K562 (cell line): Measurements from ENCODE around the gene JAKMIP1. TPM values are rescaled to one million over a fixed set of nuclear protein-coding genes. Genes with fewer than 3 reads are reported as not detected.

ENCODE experiments used
- ATAC-seq: fragments of 200-7000 bp; cut with Tn5 transposase; 3 replicates; pipeline ENCODE4 v1.9.1; 2020; ENCODE audit warnings: moderate library complexity
- BruUV-seq: library from RNA; stranded (reverse); fragments of 400-500 nt; replicated peaks from 2 replicates; lab custom pipeline; 2021; lab: Mats Ljungman, UMichigan
- CTCF ChIA-PET: fragments of 300-600 bp; formaldehyde crosslinking; extraction: SDS; loops from one replicate; lab custom pipeline; 2021; ENCODE audit warnings: low intra/inter-chr PET ratio; lab: Yijun Ruan, JAX
- POLR2A ChIA-PET: fragments of 300-600, 350-650 bp; sonication (Branson Sonifier 250); formaldehyde crosslinking; extraction: SDS; loops from one replicate; lab custom pipeline; 2021; ENCODE audit warnings: antibody characterized with exemption, inconsistent platforms; lab: Yijun Ruan, JAX
- DNase-seq, 4 experiments: peaks; one replicate each; pipeline versions ENCODE4 v3.0.0 to v3.0.0-alpha.2; 2011 to 2018; ENCODE audit warnings: low spot score in 3 of 4, mixed read lengths in 3 of 4; ENCODE audit errors: extremely low read depth in 1 of 4
- FAIRE-seq: peaks from 2 replicates; lab custom pipeline; 2011; peaks lifted over from hg19 to GRCh38; lab: Jason Lieb, UNC
- H2AFZ ChIP-seq: 2 replicates; pipeline ENCODE4 v1.6.0; 2011; ENCODE audit warnings: low read depth, low read length, control low read depth, inconsistent platforms
- H3K27ac ChIP-seq: fragments of 200-600 bp; 3 replicates; pipeline ENCODE4 v1.8.0; 2011; ENCODE audit warnings: low read depth, mild to moderate bottlenecking, control low read depth, inconsistent platforms, low read length, moderate library complexity, mixed read lengths; ENCODE audit errors: extremely low read depth
- H3K27me3 ChIP-seq, 2 experiments: fragments of 300-600 bp in 1 of 2; 2 replicates in 1 of 2; 3 replicates in 1 of 2; pipeline versions ENCODE4 v1.6.0 to v1.8.0; 2011; ENCODE audit warnings: inconsistent platforms in 2 of 2, low read length in 2 of 2, mild to moderate bottlenecking in 1 of 2, mixed read lengths in 1 of 2, moderate library complexity in 1 of 2; ENCODE audit not compliant: control insufficient read depth in 2 of 2, insufficient read depth in 2 of 2
- H3K36me3 ChIP-seq: fragments of 300-600 bp; 3 replicates; pipeline ENCODE4 v1.8.0; 2011; ENCODE audit warnings: mild to moderate bottlenecking, low read length, inconsistent platforms; ENCODE audit not compliant: control insufficient read depth, insufficient read depth
- H3K4me1 ChIP-seq, 2 experiments: fragments of 200-600 bp in 1 of 2; replicated peaks in 1 of 2; 2 replicates in 1 of 2; 3 replicates in 1 of 2; pipeline versions ENCODE4 v1.5.1 to v1.8.0; 2011; ENCODE audit warnings: inconsistent platforms in 2 of 2, low read length in 2 of 2, mild to moderate bottlenecking in 1 of 2, mixed read lengths in 1 of 2, moderate library complexity in 1 of 2; ENCODE audit not compliant: control insufficient read depth in 2 of 2, insufficient read depth in 2 of 2
- H3K4me2 ChIP-seq: 2 replicates; pipeline ENCODE4 v1.6.1; 2011; ENCODE audit warnings: low read length, control low read depth, inconsistent platforms, mixed read lengths; ENCODE audit not compliant: insufficient read depth
- H3K4me3 ChIP-seq: fragments of 200-600 bp; sonication (generic), shearing (Covaris generic); 2 replicates; pipeline ENCODE4 v1.5.1; 2016; ENCODE audit warnings: control low read depth, inconsistent platforms
- H3K79me2 ChIP-seq: fragments of 200-600 bp; 3 replicates; pipeline ENCODE4 v1.8.0; 2011; ENCODE audit warnings: low read length, inconsistent platforms; ENCODE audit not compliant: control insufficient read depth, insufficient read depth
- H3K9ac ChIP-seq, 2 experiments: 2 replicates each; pipeline versions ENCODE4 v1.6.0 to v1.6.1; 2011; ENCODE audit warnings: low read depth in 2 of 2, low read length in 2 of 2, control low read depth in 1 of 2, inconsistent platforms in 1 of 2, mild to moderate bottlenecking in 1 of 2, mixed read lengths in 1 of 2; ENCODE audit not compliant: insufficient read depth in 1 of 2
- H3K9me1 ChIP-seq: one replicate; pipeline ENCODE4 v1.6.0; 2011; ENCODE audit warnings: inconsistent platforms, mild to moderate bottlenecking, low read length, moderate library complexity; ENCODE audit not compliant: control insufficient read depth, insufficient read depth
- H3K9me3 ChIP-seq: replicated peaks from 2 replicates; pipeline ENCODE4 v1.5.1; 2011; ENCODE audit warnings: low read depth, low read length, inconsistent platforms; ENCODE audit not compliant: control insufficient read depth, insufficient read depth
- H4K20me1 ChIP-seq: replicated peaks from 2 replicates; pipeline ENCODE4 v1.6.1; 2011; ENCODE audit warnings: low read length, inconsistent platforms, mixed read lengths; ENCODE audit not compliant: control insufficient read depth, insufficient read depth
- BHLHE40 ChIP-seq: IDR thresholded peaks from 2 replicates; pipeline ENCODE4 v1.6.1; 2011; ENCODE audit warnings: low read length, improper control_type of control experiment
- CGGBP1 ChIP-seq: fragments of 250-450 bp; sonication (Bioruptor Pico); IDR thresholded peaks from 2 replicates; pipeline ENCODE4 v1.9.0; 2021; ENCODE audit warnings: mild to moderate bottlenecking
- ELF1 ChIP-seq: fragments of 200-800 bp; sonication (Bioruptor generic); IDR thresholded peaks from 2 replicates; pipeline ENCODE4 v1.6.1; 2016; ENCODE audit warnings: missing genetic modification characterization, missing compliant biosample characterization
- HBP1 ChIP-seq: fragments of 450-650 bp; formaldehyde crosslinking; IDR thresholded peaks from 2 replicates; pipeline ENCODE4 v1.4.0; 2022; ENCODE audit warnings: missing genetic modification characterization
- HNRNPUL1 ChIP-seq: fragments of 200-400 bp; formaldehyde crosslinking; IDR thresholded peaks from 2 replicates; pipeline ENCODE4 v1.6.1; 2017; ENCODE audit warnings: low read length
- LCOR ChIP-seq: sonication (generic); formaldehyde crosslinking; IDR thresholded peaks from 2 replicates; pipeline ENCODE4 v1.8.0; 2022; ENCODE audit warnings: mild to moderate bottlenecking, missing genetic modification reagents
- MXI1 ChIP-seq: IDR thresholded peaks from 2 replicates; pipeline ENCODE4 v1.6.1; 2011; ENCODE audit warnings: low read depth, mild to moderate bottlenecking, improper control_type of control experiment, low read length
- NCOA1 ChIP-seq: fragments of 450-650 bp; IDR thresholded peaks from 2 replicates; pipeline ENCODE4 v1.6.1; 2016; ENCODE audit warnings: low read depth
- NCOA4 ChIP-seq: fragments of 450-650 bp; IDR thresholded peaks from 2 replicates; pipeline ENCODE4 v1.6.1; 2018; ENCODE audit warnings: mild to moderate bottlenecking; ENCODE audit not compliant: partially characterized antibody
- RBFOX2 ChIP-seq: fragments of 200-400 bp; formaldehyde crosslinking; IDR thresholded peaks from 2 replicates; pipeline ENCODE4 v1.6.1; 2017; ENCODE audit warnings: low read depth, mild to moderate bottlenecking, low read length, moderate library complexity
- RBM22 ChIP-seq: fragments of 200-400 bp; formaldehyde crosslinking; IDR thresholded peaks from 2 replicates; pipeline ENCODE4 v1.6.1; 2018; ENCODE audit warnings: low read length, low read depth; ENCODE audit not compliant: poor library complexity, severe bottlenecking
- RREB1 ChIP-seq: fragments of 250-450 bp; sonication (Bioruptor Pico); IDR thresholded peaks from 2 replicates; pipeline ENCODE4 v1.4.0; 2020
- WGBS: fragments of 100-300 bp; shearing (Covaris generic); methylation state at CpG from one replicate; pipeline ENCODE4 v1.1.6; 2016; ENCODE audit warnings: low coverage, mixed read lengths; ENCODE audit not compliant: insufficient coverage; ENCODE audit errors: missing lambda C conversion rate; 5-methylcytosine and 5-hydroxymethylcytosine counted together
- in situ Hi-C: fragments of 300-500 bp; cut with MboI; formaldehyde crosslinking; loops from 4 replicates; pipeline ENCODE4 v1.15.0; 2018; ENCODE audit warnings: inconsistent platforms, mixed read lengths
- intact Hi-C: fragments of 100-400 bp; cut with micrococcal nuclease; formaldehyde crosslinking; loops from 2 replicates; pipeline ENCODE4 v1.14.2; 2022
- polyA plus RNA-seq, 8 experiments: library from polyadenylated mRNA; depleted of rRNA in 4 of 8; stranded (reverse) in 5 of 8; unstranded in 3 of 8; fragments of >200 nt; fragmentation: Nextera tagmentation in 2 of 8; fragmentation: Illumina TruSeq in 1 of 8; extraction: Ambion mirVana in 2 of 8; extraction: Trizol in 1 of 8; gene quantifications; 2 replicates each; pipeline versions ENCODE4 v1.2.1 to v1.2.3, GENCODE V29; 2011 to 2014; ENCODE audit warnings: inconsistent platforms in 1 of 8, missing spikeins in 1 of 8
- total RNA-seq, 7 experiments: library from RNA; depleted of rRNA in 6 of 7; stranded (reverse); fragments of >200 nt in 6 of 7; fragmentation: Illumina TruSeq in 2 of 7; extraction: Trizol in 2 of 7; gene quantifications; 2 replicates each; pipeline versions ENCODE4 v1.2.1 to v1.2.3, GENCODE V29; 2011 to 2021; ENCODE audit warnings: low replicate concordance in 1 of 7

JAKMIP1 gene
- total and polyA plus RNA-seq, 9 of the 15 experiments (the other 6 are each of a cell fraction or from before 2014, with no cell fraction given) = not detected

GRCh38 chr4:6246170-6246634 lies 45.9 kb upstream of the JAKMIP1 start:
- Histone ChIP-seq H3K27me3 (peaks cover 0 to 5% of the 10 kb centered on the region in 2 experiments; a peak in 1 of 5 replicates), H3K9ac (no peak overlapping the region), H3K27ac (no peak overlapping the region), H3K4me2 (no peak overlapping the region), H3K79me2 (no peaks in the 10 kb centered on the region), H3K9me3 (no peaks in the 10 kb centered on the region), H4K20me1 (no peaks in the 10 kb centered on the region; the same call in 1 of the 2 replicates), H3K4me1 (peaks cover 0 to 9% of the 10 kb centered on the region in 2 experiments; a peak in 1 of 5 replicates), H2AFZ (no peak overlapping the region), H3K9me1 (no peaks in the 10 kb centered on the region), H3K36me3 (no peaks in the 10 kb centered on the region), H3K4me3 (no peak overlapping the region)
- intact Hi-C loops (no loop called here), in situ Hi-C loops (no loop called here)
- DNase-seq = no peak
- 10% methylated on average over 7 of the region's 9 CpGs for WGBS
- no peak for FAIRE-seq
- CTCF ChIA-PET = no interaction called here
- POLR2A ChIA-PET = no interaction called here
- no TSS peak for BruUV-seq
- no peak for TF ChIP-seq MXI1
- TF ChIP-seq LCOR (CRISPR knock-in tag) = no peak
- no peak for TF ChIP-seq ELF1 (tag)
- no peak for TF ChIP-seq RBM22
- TF ChIP-seq BHLHE40 = no peak
- no peak for TF ChIP-seq HNRNPUL1
- no peak for TF ChIP-seq HBP1 (CRISPR knock-in tag)
- no peak for TF ChIP-seq RREB1 (CRISPR knock-in tag)
- TF ChIP-seq NCOA4 = no peak
- no peak for TF ChIP-seq CGGBP1 (CRISPR knock-in tag)
- TF ChIP-seq RBFOX2 = no peak
- no peak for TF ChIP-seq NCOA1
- ATAC-seq = no peak
